Cardiac muscle cell (in vitro differentiated cells and primary cell): Measurements from ENCODE around the gene SLC29A1. TPM values are rescaled to one million over a fixed set of nuclear protein-coding genes. Genes with fewer than 3 reads are reported as not detected.
A peak's percentile ranks its signal among the peaks of the same experiment; 100 is the strongest.

Experiments used
- DNase-seq, 2 donors: peaks; one replicate each; pipeline versions ENCODE4 v3.0.0 to v3.0.0-alpha.2; 2010 to 2017; ENCODE audit warnings: low read depth in 1 of 2, low spot score in 1 of 2
- H3K27ac ChIP-seq: fragments of 200-600 bp; sonication (generic); 2 replicates; pipeline ENCODE4 v1.5.1; 2016
- H3K27me3 ChIP-seq: fragments of 200-600 bp; sonication (generic); 2 replicates; pipeline ENCODE4 v1.6.0; 2016; ENCODE audit warnings: control low read depth
- H3K36me3 ChIP-seq: fragments of 200-600 bp; sonication (generic); 2 replicates; pipeline ENCODE4 v1.5.1; 2016; ENCODE audit warnings: control low read depth
- H3K4me1 ChIP-seq: fragments of 200-600 bp; sonication (generic); 2 replicates; pipeline ENCODE4 v1.8.1; 2017; ENCODE audit warnings: low read depth, mild to moderate bottlenecking, mixed run types
- H3K4me3 ChIP-seq: fragments of 200-600 bp; sonication (generic); 2 replicates; pipeline ENCODE4 v1.5.1; 2016; ENCODE audit warnings: mild to moderate bottlenecking
- H3K9me3 ChIP-seq: fragments of 200-600 bp; sonication (generic); 2 replicates; pipeline ENCODE4 v1.5.1; 2017; ENCODE audit warnings: low read depth, mild to moderate bottlenecking, control low read depth
- polyA plus RNA-seq: library from polyadenylated mRNA; unstranded; fragments of >200 nt; fragmentation: Nextera tagmentation; extraction: Ambion mirVana; gene quantifications from 2 replicates; pipeline ENCODE4 v1.2.1, GENCODE V29; 2016
- total RNA-seq: library from RNA; depleted of rRNA; stranded (reverse); fragments of >200 nt; gene quantifications from 2 replicates; pipeline ENCODE4 v1.2.3, GENCODE V29; 2016
- TF ChIP-seq, protein P1 (sequence below): IDR thresholded peaks from 2 replicates; pipeline ENCODE4 v1.5.1; 2012; ENCODE audit warnings: low read depth, mild to moderate bottlenecking, low read length

The SLC29A1 gene
- 62.7 and 64.9 TPM in 2 replicates for total RNA-seq
- polyA plus RNA-seq: 85.4 and 88.7 TPM in 2 replicates

DNA sequence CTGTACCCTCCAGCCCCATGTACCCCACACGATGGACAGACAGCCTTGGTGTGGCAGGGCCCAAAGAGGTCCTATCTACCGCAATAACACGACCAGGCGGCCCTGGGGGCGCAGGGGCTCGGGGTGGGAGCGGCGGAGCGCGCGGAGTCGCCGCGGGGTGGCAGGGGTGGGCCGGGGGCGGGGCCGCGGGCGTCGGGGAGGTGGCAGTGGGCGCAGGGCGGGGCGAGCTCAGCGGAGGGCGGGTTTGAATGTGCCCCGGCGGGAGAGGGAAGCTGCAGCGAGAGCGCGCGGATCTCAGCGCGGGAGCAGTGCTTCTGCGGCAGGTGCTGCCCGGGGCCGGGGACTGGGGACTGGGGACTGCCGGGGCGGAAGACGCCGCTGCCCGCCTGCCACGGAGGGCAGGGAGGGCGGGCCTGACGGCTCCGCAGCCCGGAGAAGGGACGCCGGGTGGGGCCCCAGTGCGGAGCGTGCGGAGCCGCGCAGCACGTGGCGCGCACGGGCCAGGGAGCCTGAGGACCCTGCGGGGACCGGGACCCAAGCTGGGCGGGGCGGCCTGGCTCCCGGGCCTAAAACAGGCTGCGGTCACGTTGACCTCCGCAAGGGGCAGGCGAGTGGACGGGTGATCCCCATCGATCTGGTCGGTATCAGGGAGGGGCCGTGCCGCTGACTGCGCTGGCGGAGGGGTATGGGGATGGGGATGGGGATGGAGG is at the start of gene SLC29A1:
Gene SLC29A1 (plus strand): TSS at position 277 of the 710 bp plus-strand sequence. CDS start 3,719 bp downstream, outside the sequence.
- H3K27ac ChIP-seq: peak within 1 kb of the TSS; percentile 13
- H3K4me3 ChIP-seq: peak within 1 kb of the TSS; percentile 47
- no peaks in the 10 kb centered on the region for H3K9me3 ChIP-seq
- H3K27me3 ChIP-seq: no peaks in the 10 kb centered on the region
- peaks cover 34% of the 10 kb centered on the region for H3K4me1 ChIP-seq
- H3K36me3 ChIP-seq: no peaks in the 10 kb centered on the region
- TF ChIP-seq, protein P1, sequence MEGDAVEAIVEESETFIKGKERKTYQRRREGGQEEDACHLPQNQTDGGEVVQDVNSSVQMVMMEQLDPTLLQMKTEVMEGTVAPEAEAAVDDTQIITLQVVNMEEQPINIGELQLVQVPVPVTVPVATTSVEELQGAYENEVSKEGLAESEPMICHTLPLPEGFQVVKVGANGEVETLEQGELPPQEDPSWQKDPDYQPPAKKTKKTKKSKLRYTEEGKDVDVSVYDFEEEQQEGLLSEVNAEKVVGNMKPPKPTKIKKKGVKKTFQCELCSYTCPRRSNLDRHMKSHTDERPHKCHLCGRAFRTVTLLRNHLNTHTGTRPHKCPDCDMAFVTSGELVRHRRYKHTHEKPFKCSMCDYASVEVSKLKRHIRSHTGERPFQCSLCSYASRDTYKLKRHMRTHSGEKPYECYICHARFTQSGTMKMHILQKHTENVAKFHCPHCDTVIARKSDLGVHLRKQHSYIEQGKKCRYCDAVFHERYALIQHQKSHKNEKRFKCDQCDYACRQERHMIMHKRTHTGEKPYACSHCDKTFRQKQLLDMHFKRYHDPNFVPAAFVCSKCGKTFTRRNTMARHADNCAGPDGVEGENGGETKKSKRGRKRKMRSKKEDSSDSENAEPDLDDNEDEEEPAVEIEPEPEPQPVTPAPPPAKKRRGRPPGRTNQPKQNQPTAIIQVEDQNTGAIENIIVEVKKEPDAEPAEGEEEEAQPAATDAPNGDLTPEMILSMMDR: no peak
- peak; percentile 39 to 87 for DNase-seq

DNA sequence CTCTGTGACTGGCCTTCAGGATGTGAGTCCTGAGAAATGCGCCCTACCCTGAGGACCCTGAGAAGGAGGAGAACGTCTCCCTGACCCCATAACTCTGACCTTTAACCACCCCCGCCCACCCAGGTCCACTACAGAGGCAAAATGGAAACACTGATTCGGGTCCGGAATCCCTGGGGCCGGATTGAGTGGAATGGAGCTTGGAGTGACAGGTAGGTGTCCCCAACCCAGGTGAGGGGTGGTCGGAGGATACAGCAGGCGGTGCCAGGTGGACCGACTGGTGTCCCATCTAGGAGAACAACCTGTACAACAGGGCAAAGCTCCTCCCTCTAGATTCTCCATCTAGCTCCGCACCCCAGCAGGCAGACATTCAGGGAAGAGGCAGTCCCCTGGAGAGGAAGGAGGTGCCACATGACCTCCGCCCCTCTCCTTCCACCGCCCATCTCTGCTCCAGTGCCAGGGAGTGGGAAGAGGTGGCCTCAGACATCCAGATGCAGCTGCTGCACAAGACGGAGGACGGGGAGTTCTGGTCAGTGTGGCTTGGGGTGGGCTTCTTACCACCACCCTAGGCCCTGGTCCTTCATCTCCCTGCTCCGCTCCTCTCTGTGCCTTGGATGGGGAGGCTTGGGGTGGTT is 47.1 kb upstream of the SLC29A1 start:
- no peak overlapping the region for H3K27ac ChIP-seq
- no peaks in the 10 kb centered on the region for H3K9me3 ChIP-seq
- no peaks in the 10 kb centered on the region for H3K36me3 ChIP-seq
- TF ChIP-seq, protein P1: no peak
- no peaks in the 10 kb centered on the region for H3K27me3 ChIP-seq
- no peak for DNase-seq
- no peaks in the 10 kb centered on the region for H3K4me1 ChIP-seq
- no peak overlapping the region for H3K4me3 ChIP-seq

DNA sequence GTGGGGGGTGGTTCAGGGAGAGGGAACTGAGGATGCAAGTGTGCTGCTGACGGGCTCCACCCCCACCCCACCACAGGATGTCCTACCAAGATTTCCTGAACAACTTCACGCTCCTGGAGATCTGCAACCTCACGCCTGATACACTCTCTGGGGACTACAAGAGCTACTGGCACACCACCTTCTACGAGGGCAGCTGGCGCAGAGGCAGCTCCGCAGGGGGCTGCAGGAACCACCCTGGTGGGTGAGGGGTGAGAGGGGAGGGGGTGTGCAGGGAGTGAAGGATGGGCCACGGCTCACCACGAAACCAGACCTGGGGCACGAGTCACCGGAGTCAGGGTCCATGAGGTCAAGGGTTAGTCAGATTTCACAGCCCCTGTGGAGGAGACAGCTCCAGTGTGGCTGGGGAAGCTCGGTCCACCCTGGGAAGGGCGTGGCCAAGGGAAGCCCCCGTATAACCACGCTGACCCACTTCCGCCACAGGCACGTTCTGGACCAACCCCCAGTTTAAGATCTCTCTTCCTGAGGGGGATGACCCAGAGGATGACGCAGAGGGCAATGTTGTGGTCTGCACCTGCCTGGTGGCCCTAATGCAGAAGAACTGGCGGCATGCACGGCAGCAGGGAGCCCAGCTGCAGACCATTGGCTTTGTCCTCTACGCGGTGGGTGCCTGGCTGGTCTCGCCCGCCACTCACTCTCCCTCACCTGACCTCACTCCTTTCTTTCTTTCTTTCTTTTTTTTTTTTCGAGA is 46.5 kb upstream of the SLC29A1 start:
- H3K9me3 ChIP-seq: no peaks in the 10 kb centered on the region
- no peak overlapping the region for H3K27ac ChIP-seq
- no peak overlapping the region for H3K4me3 ChIP-seq
- TF ChIP-seq, protein P1: no peak
- H3K27me3 ChIP-seq: no peaks in the 10 kb centered on the region
- no peaks in the 10 kb centered on the region for H3K4me1 ChIP-seq
- DNase-seq: no peak
- no peaks in the 10 kb centered on the region for H3K36me3 ChIP-seq

DNA sequence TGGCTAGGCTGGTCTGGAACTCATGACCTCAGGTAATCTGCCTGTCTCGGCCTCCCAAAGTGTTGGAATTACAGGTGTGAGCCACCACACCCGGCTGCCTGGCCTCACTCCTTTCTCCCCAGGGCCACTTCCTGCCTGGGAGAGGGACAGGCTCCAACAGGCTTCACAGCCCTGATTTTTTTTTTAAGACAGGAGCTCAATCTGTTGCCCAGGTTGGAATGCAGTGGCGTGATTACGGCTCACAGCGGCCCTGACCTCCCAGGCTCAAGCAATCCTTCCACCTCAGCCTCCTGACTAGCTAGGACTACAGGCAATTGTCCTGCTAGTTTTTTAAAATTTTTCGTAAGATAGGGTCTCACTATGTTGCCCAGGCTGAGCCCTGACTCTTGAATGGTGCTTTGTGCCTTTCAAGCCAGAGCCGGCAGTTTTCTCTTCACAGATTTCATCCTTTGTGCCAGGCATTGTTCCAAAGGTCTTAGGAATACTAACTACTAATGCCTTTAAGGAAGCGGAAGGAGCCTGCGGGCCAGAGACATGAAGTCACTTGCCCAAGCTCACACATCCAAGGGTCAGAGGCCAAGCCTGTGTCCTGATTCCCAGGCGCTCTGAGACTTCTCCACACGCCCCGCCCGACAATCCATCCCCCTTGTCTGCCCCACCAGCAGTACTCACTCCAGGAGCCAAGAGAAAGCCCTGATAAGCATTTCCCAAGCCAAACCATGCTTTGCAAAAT is 45.5 kb upstream of the SLC29A1 start:
- H3K27me3 ChIP-seq: no peaks in the 10 kb centered on the region
- H3K4me3 ChIP-seq: no peak overlapping the region
- H3K9me3 ChIP-seq: no peaks in the 10 kb centered on the region
- H3K27ac ChIP-seq: no peak overlapping the region
- no peaks in the 10 kb centered on the region for H3K36me3 ChIP-seq
- peak in 1 of 2 donors; percentile 96 for DNase-seq
- no peaks in the 10 kb centered on the region for H3K4me1 ChIP-seq
- TF ChIP-seq, protein P1: no peak

DNA sequence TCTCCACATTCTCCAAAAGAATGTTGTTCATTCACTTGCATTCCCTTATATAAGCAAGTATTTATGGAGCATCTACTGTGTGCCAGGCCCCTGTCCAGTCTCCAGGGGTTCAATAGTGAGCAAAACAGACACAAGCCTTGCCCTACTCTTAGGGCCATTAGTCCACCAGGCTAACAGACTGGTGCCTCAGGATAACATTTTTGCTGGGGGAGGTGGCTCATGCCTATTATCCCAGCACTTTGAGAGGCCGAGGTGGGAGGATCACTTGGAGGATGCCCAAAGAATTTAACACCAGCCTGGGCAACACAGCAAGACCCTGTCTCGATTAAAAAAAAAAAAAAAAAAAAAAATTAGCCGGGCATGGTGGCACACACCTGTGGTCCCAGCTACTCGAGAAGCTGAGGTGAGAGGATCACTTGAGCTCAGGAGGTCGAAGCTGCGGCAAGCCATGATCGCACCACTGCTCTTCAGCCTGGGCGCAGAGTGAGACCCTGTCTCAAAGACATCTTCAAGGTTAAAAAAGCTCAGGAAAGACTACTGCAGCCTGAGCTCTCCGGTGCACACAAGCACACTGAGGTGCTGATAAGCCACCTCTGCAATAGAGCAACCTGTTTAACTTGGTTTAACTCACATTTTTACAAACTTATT is 44.8 kb upstream of the SLC29A1 start:
- H3K4me1 ChIP-seq: no peaks in the 10 kb centered on the region

More for the DNA sequence above, 44.8 kb upstream of the SLC29A1 start:
- no peak overlapping the region for H3K27ac ChIP-seq
- H3K4me3 ChIP-seq: no peak overlapping the region
- DNase-seq: no peak
- TF ChIP-seq, protein P1: no peak
- H3K36me3 ChIP-seq: no peaks in the 10 kb centered on the region
- H3K9me3 ChIP-seq: no peaks in the 10 kb centered on the region
- no peaks in the 10 kb centered on the region for H3K27me3 ChIP-seq
